K562 (cell line): Measurements from ENCODE around the gene ATP8B4.

Experiments used
- CBX5 ChIP-seq: IDR thresholded peaks from 2 replicates; pipeline ENCODE4 v1.6.1; 2014; ENCODE audit warnings: low read depth, borderline replicate concordance
- E2F6 ChIP-seq, 2 experiments: IDR thresholded peaks; 2 replicates each; pipeline ENCODE4 v1.6.1; 2011; ENCODE audit warnings: borderline replicate concordance in 1 of 2, control low read depth in 1 of 2, low read depth in 1 of 2, low read length in 1 of 2, mild to moderate bottlenecking in 1 of 2, mixed read lengths in 1 of 2, moderate library complexity in 1 of 2; ENCODE audit not compliant: insufficient read depth in 1 of 2, insufficient read length in 1 of 2, poor library complexity in 1 of 2, severe bottlenecking in 1 of 2; ENCODE audit errors: extremely low read depth in 1 of 2
- FOS ChIP-seq: IDR thresholded peaks from 3 replicates; pipeline ENCODE4 v1.6.1; 2011; ENCODE audit not compliant: insufficient read length; ENCODE audit errors: extremely low read depth
- POLR2AphosphoS2 ChIP-seq: IDR thresholded peaks from 2 replicates; pipeline ENCODE4 v1.6.1; 2012; ENCODE audit warnings: low read length, improper control_type of control experiment
- TAF1 ChIP-seq: IDR thresholded peaks from 2 replicates; pipeline ENCODE4 v1.6.1; 2011; ENCODE audit warnings: mild to moderate bottlenecking, low read length, moderate library complexity; ENCODE audit not compliant: insufficient read depth, control insufficient read depth, severe bottlenecking; ENCODE audit errors: extremely low read depth
- TBP ChIP-seq: optimal IDR thresholded peaks from 2 replicates; pipeline ENCODE3; 2011; ENCODE audit warnings: low read depth, low read length, improper control_type of control experiment
- ZNF512 ChIP-seq: IDR thresholded peaks from 2 replicates; pipeline ENCODE4 v1.6.1; 2016; ENCODE audit warnings: missing genetic modification characterization, missing compliant biosample characterization
- TF ChIP-seq, protein P1 (sequence below): sonication (generic); formaldehyde crosslinking; IDR thresholded peaks from 2 replicates; pipeline ENCODE4 v1.8.0; 2022; ENCODE audit warnings: mild to moderate bottlenecking, missing genetic modification reagents, borderline replicate concordance

DNA sequence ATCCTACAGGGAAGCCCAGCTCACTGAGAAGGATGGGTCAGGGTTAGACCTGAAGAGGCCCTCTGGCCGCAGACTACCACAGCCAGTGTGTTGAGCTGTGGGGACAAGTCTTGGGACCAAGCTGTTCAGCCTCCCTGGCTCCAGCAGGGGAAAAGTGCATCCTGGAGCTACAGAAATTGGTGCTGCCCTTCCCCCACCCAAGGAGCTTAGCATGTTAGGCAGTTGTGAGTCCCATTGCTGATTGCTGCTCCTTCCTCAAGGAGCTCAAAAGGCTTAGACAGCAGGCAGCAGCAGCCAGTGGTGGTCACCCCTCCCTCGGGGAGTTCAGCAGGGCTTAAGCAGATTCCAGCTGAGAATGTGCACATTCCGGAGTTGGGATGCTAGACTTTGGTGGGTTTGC lies 165.6 kb downstream of the ATP8B4 start:
- no peak for TF ChIP-seq E2F6 (IDR thresholded peaks at IDR 0.05; ENCODE audit: borderline replicate concordance in 1 of 2, extremely low read depth in 1 of 2, insufficient read depth in 1 of 2, insufficient read length in 1 of 2, low read depth in 1 of 2, low read length in 1 of 2, poor library complexity in 1 of 2, severe bottlenecking in 1 of 2)
- no peak for TF ChIP-seq TBP
- TF ChIP-seq POLR2AphosphoS2 = no peak
- TF ChIP-seq FOS = no peak
- TF ChIP-seq, protein P1, sequence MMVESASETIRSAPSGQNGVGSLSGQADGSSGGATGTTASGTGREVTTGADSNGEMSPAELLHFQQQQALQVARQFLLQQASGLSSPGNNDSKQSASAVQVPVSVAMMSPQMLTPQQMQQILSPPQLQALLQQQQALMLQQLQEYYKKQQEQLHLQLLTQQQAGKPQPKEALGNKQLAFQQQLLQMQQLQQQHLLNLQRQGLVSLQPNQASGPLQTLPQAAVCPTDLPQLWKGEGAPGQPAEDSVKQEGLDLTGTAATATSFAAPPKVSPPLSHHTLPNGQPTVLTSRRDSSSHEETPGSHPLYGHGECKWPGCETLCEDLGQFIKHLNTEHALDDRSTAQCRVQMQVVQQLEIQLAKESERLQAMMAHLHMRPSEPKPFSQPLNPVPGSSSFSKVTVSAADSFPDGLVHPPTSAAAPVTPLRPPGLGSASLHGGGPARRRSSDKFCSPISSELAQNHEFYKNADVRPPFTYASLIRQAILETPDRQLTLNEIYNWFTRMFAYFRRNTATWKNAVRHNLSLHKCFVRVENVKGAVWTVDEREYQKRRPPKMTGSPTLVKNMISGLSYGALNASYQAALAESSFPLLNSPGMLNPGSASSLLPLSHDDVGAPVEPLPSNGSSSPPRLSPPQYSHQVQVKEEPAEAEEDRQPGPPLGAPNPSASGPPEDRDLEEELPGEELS (CRISPR knock-in tag) = no peak
- no peak for TF ChIP-seq ZNF512
- no peak for TF ChIP-seq CBX5
- TF ChIP-seq TAF1 = no peak
